OCI-LY3 (cell line): ENCODE results near the gene OAS2.

Source experiments
- H2AFZ ChIP-seq: fragments of 200-600, 300-600 bp; shearing (Covaris generic); 2 replicates; pipeline ENCODE4 v1.6.0; 2014; ENCODE audit warnings: antibody characterized with exemption, low read depth, low read length
- H3K27ac ChIP-seq: fragments of 200-600, 300-600 bp; sonication (generic); 2 replicates; pipeline ENCODE4 v1.5.1; 2014; ENCODE audit warnings: mild to moderate bottlenecking, low read length, moderate library complexity, mixed read lengths
- H3K27me3 ChIP-seq: fragments of 200-600, 300-600 bp; sonication (generic); 2 replicates; pipeline ENCODE4 v1.6.1; 2014; ENCODE audit warnings: low read depth, low read length, mixed read lengths
- H3K36me3 ChIP-seq: fragments of 200-600, 300-600 bp; sonication (generic); replicated peaks from 2 replicates; pipeline ENCODE3; 2014; ENCODE audit warnings: low read depth, low read length, mixed read lengths
- H3K4me1 ChIP-seq: fragments of 300-600, 200-600 bp; sonication (generic); 2 replicates; pipeline ENCODE4 v1.6.1; 2014; ENCODE audit warnings: low read length, mixed read lengths
- H3K4me2 ChIP-seq: fragments of 200-600, 300-600 bp; sonication (generic); 2 replicates; pipeline ENCODE4 v1.6.1; 2014; ENCODE audit warnings: low read length, mixed read lengths
- H3K4me3 ChIP-seq: fragments of 300-600, 200-600 bp; sonication (generic); 2 replicates; pipeline ENCODE4 v1.5.1; 2014; ENCODE audit warnings: antibody characterized with exemption, mild to moderate bottlenecking, low read length, moderate library complexity
- H3K79me2 ChIP-seq: fragments of 300-600, 200-600 bp; shearing (Covaris generic); 2 replicates; pipeline ENCODE4 v1.6.1; 2014; ENCODE audit warnings: mild to moderate bottlenecking, low read length, mixed read lengths
- H3K9ac ChIP-seq: fragments of 300-600, 200-600 bp; shearing (Covaris generic); 2 replicates; pipeline ENCODE4 v1.6.0; 2014; ENCODE audit warnings: mild to moderate bottlenecking, low read length, moderate library complexity
- H3K9me3 ChIP-seq: fragments of 200-600, 300-600 bp; shearing (Covaris generic); 2 replicates; pipeline ENCODE4 v1.6.1; 2014; ENCODE audit warnings: low read length, mixed read lengths; ENCODE audit not compliant: insufficient read depth
- H4K20me1 ChIP-seq: fragments of 200-600, 300-600 bp; sonication (generic); 2 replicates; pipeline ENCODE4 v1.6.1; 2016; ENCODE audit warnings: low read length, mixed read lengths; ENCODE audit not compliant: insufficient read depth
- EZH2phosphoT487 ChIP-seq: fragments of 200-600 bp; shearing (Covaris generic); IDR thresholded peaks from 2 replicates; pipeline ENCODE4 v1.6.1; 2018; ENCODE audit warnings: antibody characterized with exemption, mixed run types, low read depth
- TF ChIP-seq, protein P1 (sequence below): fragments of 200-600, 300-600 bp; sonication (generic); IDR thresholded peaks from 2 replicates; pipeline ENCODE4 v1.5.1; 2014; ENCODE audit warnings: antibody characterized with exemption, low read length, low read depth

OAS2 gene

GRCh38 chr12:112946236-112947000, 31.9 kb upstream of the OAS2 start:
- no peak for TF ChIP-seq EZH2phosphoT487
- TF ChIP-seq, protein P1, sequence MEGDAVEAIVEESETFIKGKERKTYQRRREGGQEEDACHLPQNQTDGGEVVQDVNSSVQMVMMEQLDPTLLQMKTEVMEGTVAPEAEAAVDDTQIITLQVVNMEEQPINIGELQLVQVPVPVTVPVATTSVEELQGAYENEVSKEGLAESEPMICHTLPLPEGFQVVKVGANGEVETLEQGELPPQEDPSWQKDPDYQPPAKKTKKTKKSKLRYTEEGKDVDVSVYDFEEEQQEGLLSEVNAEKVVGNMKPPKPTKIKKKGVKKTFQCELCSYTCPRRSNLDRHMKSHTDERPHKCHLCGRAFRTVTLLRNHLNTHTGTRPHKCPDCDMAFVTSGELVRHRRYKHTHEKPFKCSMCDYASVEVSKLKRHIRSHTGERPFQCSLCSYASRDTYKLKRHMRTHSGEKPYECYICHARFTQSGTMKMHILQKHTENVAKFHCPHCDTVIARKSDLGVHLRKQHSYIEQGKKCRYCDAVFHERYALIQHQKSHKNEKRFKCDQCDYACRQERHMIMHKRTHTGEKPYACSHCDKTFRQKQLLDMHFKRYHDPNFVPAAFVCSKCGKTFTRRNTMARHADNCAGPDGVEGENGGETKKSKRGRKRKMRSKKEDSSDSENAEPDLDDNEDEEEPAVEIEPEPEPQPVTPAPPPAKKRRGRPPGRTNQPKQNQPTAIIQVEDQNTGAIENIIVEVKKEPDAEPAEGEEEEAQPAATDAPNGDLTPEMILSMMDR = no peak
- no peak overlapping the region for H2AFZ ChIP-seq
- H3K9me3 ChIP-seq = no peaks in the 10 kb centered on the region
- H3K4me3 ChIP-seq = no peak overlapping the region
- H3K4me2 ChIP-seq = no peak overlapping the region
- H3K36me3 ChIP-seq = peaks cover 13% of the 10 kb centered on the region
- H3K27me3 ChIP-seq = no peaks in the 10 kb centered on the region
- no peaks in the 10 kb centered on the region for H3K79me2 ChIP-seq
- no peak overlapping the region for H3K9ac ChIP-seq
- no peaks in the 10 kb centered on the region for H3K4me1 ChIP-seq
- no peak overlapping the region for H3K27ac ChIP-seq
- H4K20me1 ChIP-seq = no peaks in the 10 kb centered on the region

DNA sequence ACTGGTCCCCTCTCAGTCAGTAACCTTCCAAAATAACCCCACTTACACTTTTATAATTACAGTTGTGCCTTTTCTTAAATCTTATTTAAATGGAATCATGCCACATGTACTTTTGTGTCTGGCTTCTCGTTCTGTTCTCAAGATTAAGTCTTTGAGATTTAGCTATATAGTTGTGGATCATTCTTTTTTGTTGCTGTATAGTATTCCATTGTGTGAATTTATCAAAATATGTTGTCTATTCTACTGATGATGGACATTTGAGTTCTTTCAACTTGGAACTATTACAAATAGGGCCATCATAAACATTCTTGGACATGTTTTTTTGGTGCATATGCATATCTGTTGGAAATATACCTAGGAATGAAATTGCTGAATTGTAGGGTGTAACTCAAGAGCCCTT, 31.0 kb upstream of the OAS2 start:
- no peaks in the 10 kb centered on the region for H3K79me2 ChIP-seq
- H3K27ac ChIP-seq = no peak overlapping the region
- H3K4me1 ChIP-seq = no peaks in the 10 kb centered on the region
- TF ChIP-seq, protein P1 = no peak
- TF ChIP-seq EZH2phosphoT487 = no peak
- H3K9ac ChIP-seq = no peak overlapping the region
- H3K27me3 ChIP-seq = no peaks in the 10 kb centered on the region
- no peaks in the 10 kb centered on the region for H4K20me1 ChIP-seq
- H3K9me3 ChIP-seq = no peaks in the 10 kb centered on the region
- no peak overlapping the region for H2AFZ ChIP-seq
- no peak overlapping the region for H3K4me2 ChIP-seq
- H3K4me3 ChIP-seq = no peak overlapping the region
- peaks cover 13% of the 10 kb centered on the region for H3K36me3 ChIP-seq

- H3K27ac ChIP-seq = no peak overlapping the region
- peaks cover 13% of the 10 kb centered on the region for H3K36me3 ChIP-seq
- TF ChIP-seq, protein P1 = no peak
- TF ChIP-seq EZH2phosphoT487 = no peak
- no peak overlapping the region for H2AFZ ChIP-seq
- H3K9me3 ChIP-seq = no peaks in the 10 kb centered on the region
- H3K4me2 ChIP-seq = no peak overlapping the region
- no peaks in the 10 kb centered on the region for H3K79me2 ChIP-seq
- no peak overlapping the region for H3K9ac ChIP-seq
- no peaks in the 10 kb centered on the region for H3K4me1 ChIP-seq
- H3K4me3 ChIP-seq = no peak overlapping the region
- no peaks in the 10 kb centered on the region for H4K20me1 ChIP-seq
- no peaks in the 10 kb centered on the region for H3K27me3 ChIP-seq
These were observed 30.6 kb upstream of the OAS2 start for GRCh38 chr12:112947761-112948160.

GRCh38 chr12:112948806-112949205, 29.5 kb upstream of the OAS2 start:
- H3K27me3 ChIP-seq = no peaks in the 10 kb centered on the region
- H2AFZ ChIP-seq = no peak overlapping the region
- H3K36me3 ChIP-seq = peaks cover 13% of the 10 kb centered on the region
- H3K79me2 ChIP-seq = no peaks in the 10 kb centered on the region
- H4K20me1 ChIP-seq = no peaks in the 10 kb centered on the region
- H3K4me1 ChIP-seq = no peaks in the 10 kb centered on the region
- no peak for TF ChIP-seq EZH2phosphoT487
- no peaks in the 10 kb centered on the region for H3K9me3 ChIP-seq
- no peak overlapping the region for H3K9ac ChIP-seq
- H3K4me3 ChIP-seq = no peak overlapping the region
- no peak overlapping the region for H3K4me2 ChIP-seq
- no peak overlapping the region for H3K27ac ChIP-seq
